Ovary (tissue), 9 donors: ENCODE measurements around the gene VARS1. TPM values are rescaled to one million over a fixed set of nuclear protein-coding genes. Genes with fewer than 3 reads are reported as not detected.
"Not testable (repeated sequence)": the region's sequence is repeated elsewhere in the genome, so short reads cannot be mapped to it uniquely, and the experiment has no call there.

Source experiments
- DNase-seq, 5 donors: peaks; one replicate each; pipeline ENCODE4 v3.0.0-alpha.2; 2019 to 2020
- H3K27ac ChIP-seq, 2 donors: fragments of 200-600 bp; one replicate each; pipeline versions ENCODE4 v1.5.1 to v1.8.0; 2019 to 2022
- H3K27me3 ChIP-seq: fragments of 200-600 bp; one replicate; pipeline ENCODE4 v1.8.0; 2022
- H3K36me3 ChIP-seq: fragments of 200-600 bp; sonication (generic); one replicate; pipeline ENCODE4 v1.5.1; 2019
- H3K4me1 ChIP-seq: one replicate; pipeline ENCODE4 v1.8.1; 2013; ENCODE audit warnings: mild to moderate bottlenecking, moderate library complexity; ENCODE audit not compliant: insufficient read depth
- H3K4me3 ChIP-seq: fragments of 200-600 bp; sonication (generic); one replicate; pipeline ENCODE4 v1.5.1; 2017
- H3K9me3 ChIP-seq, 2 donors: fragments of 200-600 bp in 1 of 2; sonication (generic) in 1 of 2; one replicate each; pipeline versions ENCODE4 v1.5.1 to v1.8.1; 2013 to 2019; ENCODE audit warnings: mild to moderate bottlenecking in 1 of 2, moderate library complexity in 1 of 2
- CTCF ChIP-seq, 3 donors: fragments of 450-650 bp in 2 of 3; fragments of 200-600 bp in 1 of 3; IDR thresholded peaks; one replicate each; pipeline versions ENCODE4 v1.5.1 to v1.8.0; 2016 to 2022; ENCODE audit warnings: antibody characterized with exemption in 3 of 3, mild to moderate bottlenecking in 1 of 3
- EP300 ChIP-seq: sonication (generic); formaldehyde crosslinking; IDR thresholded peaks from one replicate; pipeline ENCODE4 v1.6.1; 2017; ENCODE audit warnings: antibody characterized with exemption
- POLR2A ChIP-seq: fragments of 450-650 bp; IDR thresholded peaks from one replicate; pipeline ENCODE4 v1.6.1; 2017; ENCODE audit warnings: antibody characterized with exemption, mild to moderate bottlenecking, moderate library complexity
- WGBS, 3 donors: extraction: QIAGEN DNeasy Blood & Tissue Kit in 1 of 3; methylation state at CpG; one replicate each; pipeline versions ENCODE4 v1.1.5 to v1.1.7; 2013 to 2017; 5-methylcytosine and 5-hydroxymethylcytosine counted together
- intact Hi-C, 4 donors: fragments of 100-400 bp; cut with DNase I; formaldehyde crosslinking; loops; one replicate each; pipeline versions ENCODE4 v1.11.0 to v1.15.1; 2022 to 2023
- polyA plus RNA-seq, 2 donors: library from polyadenylated mRNA; stranded (reverse); fragments of 200-250 nt in 1 of 2; fragments of 350-450 nt in 1 of 2; fragmentation: Illumina TruSeq in 1 of 2; extraction: RNeasy Lipid Tissue Mini Kit (QIAGEN cat#74804) in 1 of 2; gene quantifications; one replicate each; pipeline ENCODE4 v1.2.3, GENCODE V29; 2013 to 2014
- total RNA-seq, 7 donors: library from RNA; depleted of rRNA in 2 of 7; stranded (reverse); fragments of >200 nt in 2 of 7; fragmentation: NEBNext Ultra II Directional in 3 of 7; extraction: Animal tissue kit (Norgen Biotek cat#: 25700) in 3 of 7; gene quantifications; one replicate each; pipeline versions ENCODE4 v1.1.0 to v1.2.4, GENCODE V29; 2016 to 2023
- donor health status: DM: no; HTN: no; CAD: no; lungs with moderate emphysema.
- donor health status: DM: no; HTN: no; CAD: no.
- donor health status: Bipolar disorder and iron deficiency.
- donor health status: DM: yes; HTN: yes; CAD: no.
- donor health status: DM: no; HTN: no; CAD: no.
- donor health status: DM: yes; HTN: yes; CAD: no.

The VARS1 gene
- total and polyA plus RNA-seq, 9 donors = 16.0 to 73.6 (median 43.8) TPM

GRCh38 chr6:31794294-31794865, 1.2 kb downstream of the VARS1 start:
- H3K4me3 ChIP-seq = peak overlapping the region; percentile 67
- TF ChIP-seq EP300 (no peak), POLR2A (no peak), CTCF (IDR thresholded peaks at IDR 0.05) (no peak)
- H3K27ac ChIP-seq = peak overlapping the region; percentile 93 to 96
- intact Hi-C loops = loop anchor here in 1 of 4 donors (5.0 to 10.0 kb wide), 2 partner anchors 38 to 60 kb away; partner anchors contain the start of gene CLIC1
- no peaks in the 10 kb centered on the region for H3K36me3 ChIP-seq
- H3K4me1 ChIP-seq = peaks cover 6% of the 10 kb centered on the region
- H3K27me3 ChIP-seq = no peaks in the 10 kb centered on the region
- 7 to 8% (median 8%) methylated on average over 7 of the region's 7 CpGs for WGBS, 3 donors
- no peaks in the 10 kb centered on the region for H3K9me3 ChIP-seq
- no peak for DNase-seq

GRCh38 chr6:31793927-31794245, 1.7 kb downstream of the VARS1 start:
- DNase-seq, H3K4me1 ChIP-seq, H3K9me3 ChIP-seq, H3K36me3 ChIP-seq, H3K27me3 ChIP-seq, H3K4me3 ChIP-seq: not testable (repeated sequence)
- peak overlapping the region in 1 of 2 donors; percentile 96 for H3K27ac ChIP-seq
- WGBS, 3 donors = 87 to 89% (median 88%) methylated on average over 6 of the region's 6 CpGs
- intact Hi-C loops = loop anchor here in 1 of 4 donors (5.0 to 10.0 kb wide), 2 partner anchors 38 to 59 kb away; partner anchors contain the start of gene CLIC1

GRCh38 chr6:31792761-31793171, 2.8 kb downstream of the VARS1 start:
- Histone ChIP-seq H3K4me1 (peaks cover 6% of the 10 kb centered on the region), H3K27me3 (no peaks in the 10 kb centered on the region), H3K4me3 (no peak overlapping the region), H3K9me3 (no peaks in the 10 kb centered on the region), H3K36me3 (no peaks in the 10 kb centered on the region), H3K27ac (no peak overlapping the region)
- intact Hi-C loops = loop anchor here in 1 of 4 donors (5.0 to 10.0 kb wide), 2 partner anchors 40 to 58 kb away; partner anchors contain the start of gene CLIC1
- TF ChIP-seq CTCF (IDR thresholded peaks at IDR 0.05) (no peak), EP300 (no peak), POLR2A (no peak)
- WGBS, 3 donors = 83 to 89% (median 87%) methylated on average over 12 of the region's 12 CpGs
- DNase-seq = no peak

- no peaks in the 10 kb centered on the region for H3K27me3 ChIP-seq
- DNase-seq = no peak
- H3K4me1 ChIP-seq = peaks cover 6% of the 10 kb centered on the region
- H3K4me3 ChIP-seq = no peak overlapping the region
- intact Hi-C loops = loop anchor here in 1 of 4 donors (5.0 to 10.0 kb wide), 2 partner anchors 40 to 57 kb away; partner anchors contain the start of gene CLIC1
- no peaks in the 10 kb centered on the region for H3K36me3 ChIP-seq
- 71 to 78% (median 74%) methylated on average over 3 of the region's 3 CpGs for WGBS, 3 donors
- TF ChIP-seq CTCF (IDR thresholded peaks at IDR 0.05) (no peak), POLR2A (no peak)
- no peaks in the 10 kb centered on the region for H3K9me3 ChIP-seq
- no peak overlapping the region for H3K27ac ChIP-seq
These were observed 3.5 kb downstream of the VARS1 start for GRCh38 chr6:31792090-31792374.

GRCh38 chr6:31791324-31792089, 4.0 kb downstream of the VARS1 start:
- Histone ChIP-seq H3K4me1 (peaks cover 6% of the 10 kb centered on the region), H3K36me3 (no peaks in the 10 kb centered on the region), H3K27me3 (no peaks in the 10 kb centered on the region), H3K27ac (no peak overlapping the region), H3K9me3 (no peaks in the 10 kb centered on the region), H3K4me3 (no peak overlapping the region)
- intact Hi-C loops = loop anchor here in 1 of 4 donors (5.0 to 10.0 kb wide), 2 partner anchors 41 to 57 kb away; partner anchors contain the start of gene CLIC1
- WGBS, 3 donors = 59 to 63% (median 60%) methylated on average over 12 of the region's 12 CpGs
- DNase-seq = peak in 3 of 5 donors; percentile 53 to 64 (median 57)
- TF ChIP-seq EP300 (no peak), POLR2A (no peak), CTCF (IDR thresholded peaks at IDR 0.05) (peak in 2 of 3 donors; percentile 16 to 33)
